SJSA1 (cell line): ENCODE measurements around the gene C2orf69. TPM values are rescaled to one million over a fixed set of nuclear protein-coding genes. Genes with fewer than 3 reads are reported as not detected.

Experiments
- DNase-seq, 2 experiments: peaks; one replicate each; pipeline ENCODE4 v3.0.0-alpha.2; 2015 to 2020; ENCODE audit warnings: low spot score in 2 of 2, low read depth in 1 of 2
- H3K27ac ChIP-seq: fragments of 250-450 bp; sonication (Bioruptor Pico); 2 replicates; pipeline ENCODE4 v1.5.1; 2020; ENCODE audit warnings: mild to moderate bottlenecking, moderate library complexity
- H3K27me3 ChIP-seq: fragments of 250-450 bp; sonication (Bioruptor Pico); replicated peaks from 2 replicates; pipeline ENCODE4 v1.5.1; 2020; ENCODE audit warnings: mild to moderate bottlenecking, moderate library complexity
- H3K36me3 ChIP-seq: fragments of 250-450 bp; sonication (Bioruptor Pico); 2 replicates; pipeline ENCODE4 v1.5.1; 2020; ENCODE audit warnings: mild to moderate bottlenecking
- H3K4me1 ChIP-seq: fragments of 250-450 bp; sonication (Bioruptor Pico); replicated peaks from 2 replicates; pipeline ENCODE4 v1.6.1; 2021; ENCODE audit warnings: mild to moderate bottlenecking
- H3K4me3 ChIP-seq: fragments of 250-450 bp; sonication (Bioruptor Pico); 2 replicates; pipeline ENCODE4 v1.5.1; 2020; ENCODE audit warnings: mild to moderate bottlenecking
- H3K9me3 ChIP-seq: fragments of 250-450 bp; sonication (Bioruptor Pico); replicated peaks from 2 replicates; pipeline ENCODE4 v1.5.1; 2020; ENCODE audit warnings: mild to moderate bottlenecking
- total RNA-seq: library from RNA; depleted of rRNA; stranded (reverse); fragments of >200 nt; shearing (Covaris generic); gene quantifications from 2 replicates; pipeline ENCODE4 v1.2.3, GENCODE V29; 2014; rRNA removed

The C2orf69 gene
- total RNA-seq, 1 experiment from 2014 or later: 20.7 TPM

GRCh38 chr2:199962203-199962602 lies 51.1 kb downstream of the C2orf69 start:
- peaks cover 1% of the 10 kb centered on the region; the same call in 1 of the 2 replicates for H3K4me1 ChIP-seq
- no peak for DNase-seq
- no peaks in the 10 kb centered on the region for H3K9me3 ChIP-seq
- H3K27me3 ChIP-seq: no peaks in the 10 kb centered on the region
- peaks cover 78% of the 10 kb centered on the region for H3K36me3 ChIP-seq
- H3K4me3 ChIP-seq: no peak overlapping the region
- no peak overlapping the region for H3K27ac ChIP-seq

GRCh38 chr2:199966405-199966804 lies 55.3 kb downstream of the C2orf69 start:
- H3K27ac ChIP-seq: no peak overlapping the region
- no peaks in the 10 kb centered on the region for H3K27me3 ChIP-seq
- no peaks in the 10 kb centered on the region for H3K9me3 ChIP-seq
- H3K36me3 ChIP-seq: peaks cover 48% of the 10 kb centered on the region
- H3K4me1 ChIP-seq: no peaks in the 10 kb centered on the region
- no peak overlapping the region for H3K4me3 ChIP-seq
- DNase-seq: no peak

GRCh38 chr2:199966976-199967375 lies 55.9 kb downstream of the C2orf69 start:
- no peak for DNase-seq
- H3K4me3 ChIP-seq: no peak overlapping the region
- no peaks in the 10 kb centered on the region for H3K27me3 ChIP-seq

GRCh38 chr2:199968126-199968525 lies 57.0 kb downstream of the C2orf69 start:
- H3K9me3 ChIP-seq: no peaks in the 10 kb centered on the region
- no peak overlapping the region for H3K27ac ChIP-seq
- H3K4me3 ChIP-seq: no peak overlapping the region
- no peak for DNase-seq
- peaks cover 39% of the 10 kb centered on the region for H3K36me3 ChIP-seq
- no peaks in the 10 kb centered on the region for H3K4me1 ChIP-seq
- H3K27me3 ChIP-seq: no peaks in the 10 kb centered on the region

More at GRCh38 chr2:199966976-199967375, 55.9 kb downstream of the C2orf69 start:
- Histone ChIP-seq H3K36me3 (peaks cover 46% of the 10 kb centered on the region), H3K27ac (no peak overlapping the region), H3K4me1 (no peaks in the 10 kb centered on the region), H3K9me3 (no peaks in the 10 kb centered on the region)

- peaks cover 9% of the 10 kb centered on the region; the same call in 1 of the 2 replicates for H3K36me3 ChIP-seq
- H3K27ac ChIP-seq: no peak overlapping the region
- no peaks in the 10 kb centered on the region for H3K4me1 ChIP-seq
Measured at GRCh38 chr2:199972088-199972626, 61.1 kb downstream of the C2orf69 start.

GRCh38 chr2:199973703-199974102 lies 62.6 kb downstream of the C2orf69 start:
- 0 out of 2 replicates have a peak, but pooled peaks cover 5% of the 10 kb centered on the region for H3K36me3 ChIP-seq
- H3K9me3 ChIP-seq: no peaks in the 10 kb centered on the region
- no peak overlapping the region for H3K4me3 ChIP-seq
- peak in 1 of 2 experiments; percentile 12 for DNase-seq
- 0 out of 2 replicates have a peak, but pooled peaks cover 5% of the 10 kb centered on the region for H3K4me1 ChIP-seq
- no peaks in the 10 kb centered on the region for H3K27me3 ChIP-seq
- no peak overlapping the region for H3K27ac ChIP-seq

More at GRCh38 chr2:199972088-199972626, 61.1 kb downstream of the C2orf69 start:
- Histone ChIP-seq H3K27me3 (no peaks in the 10 kb centered on the region), H3K9me3 (no peaks in the 10 kb centered on the region), H3K4me3 (no peak overlapping the region)
- DNase-seq: no peak

- Histone ChIP-seq H3K9me3 (no peaks in the 10 kb centered on the region), H3K36me3 (0 out of 2 replicates have a peak, but pooled peaks cover 5% of the 10 kb centered on the region), H3K27me3 (no peaks in the 10 kb centered on the region), H3K4me1 (0 out of 2 replicates have a peak, but pooled peaks cover 5% of the 10 kb centered on the region), H3K4me3 (no peak overlapping the region), H3K27ac (no peak overlapping the region)
- DNase-seq: no peak
Measured at GRCh38 chr2:199975273-199975895, 64.3 kb downstream of the C2orf69 start.

Other genes with a start within 250 kb of the C2orf69 start
- gene FTCDNL1, start 60.1 kb upstream of the C2orf69 start, total RNA-seq: not detected in 2 replicates
- 6.3 and 9.2 TPM in 2 replicates for gene TYW5, start 44.2 kb downstream of the C2orf69 start, total RNA-seq
- 17.9 and 31.8 TPM in 2 replicates for gene MAIP1, start 44.3 kb downstream of the C2orf69 start, total RNA-seq